Measurements from ENCODE around the gene ATXN7L2.

The ATXN7L2 gene

DNA sequence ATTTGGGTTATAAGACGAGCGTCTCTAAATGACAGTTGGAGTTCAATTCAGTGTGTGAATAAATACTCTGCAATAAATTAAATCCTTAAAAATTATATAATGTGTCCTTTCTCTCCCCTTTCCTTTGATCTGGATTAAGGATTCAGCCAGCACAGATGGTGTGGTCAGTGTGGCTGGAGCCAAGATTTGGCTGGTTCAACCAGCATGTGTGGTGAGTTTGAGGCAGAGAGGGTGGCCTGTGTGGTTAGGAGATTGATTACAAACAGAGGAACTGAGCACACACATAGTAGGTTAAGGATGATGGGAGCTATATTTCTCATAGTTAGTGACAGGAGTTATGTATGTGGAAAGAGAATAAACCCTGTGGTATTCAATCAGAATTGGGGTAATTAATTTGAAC, 40.0 kb downstream of the ATXN7L2 start:
- DNase-seq (ENCODE audit: low read depth), result no peak

DNA sequence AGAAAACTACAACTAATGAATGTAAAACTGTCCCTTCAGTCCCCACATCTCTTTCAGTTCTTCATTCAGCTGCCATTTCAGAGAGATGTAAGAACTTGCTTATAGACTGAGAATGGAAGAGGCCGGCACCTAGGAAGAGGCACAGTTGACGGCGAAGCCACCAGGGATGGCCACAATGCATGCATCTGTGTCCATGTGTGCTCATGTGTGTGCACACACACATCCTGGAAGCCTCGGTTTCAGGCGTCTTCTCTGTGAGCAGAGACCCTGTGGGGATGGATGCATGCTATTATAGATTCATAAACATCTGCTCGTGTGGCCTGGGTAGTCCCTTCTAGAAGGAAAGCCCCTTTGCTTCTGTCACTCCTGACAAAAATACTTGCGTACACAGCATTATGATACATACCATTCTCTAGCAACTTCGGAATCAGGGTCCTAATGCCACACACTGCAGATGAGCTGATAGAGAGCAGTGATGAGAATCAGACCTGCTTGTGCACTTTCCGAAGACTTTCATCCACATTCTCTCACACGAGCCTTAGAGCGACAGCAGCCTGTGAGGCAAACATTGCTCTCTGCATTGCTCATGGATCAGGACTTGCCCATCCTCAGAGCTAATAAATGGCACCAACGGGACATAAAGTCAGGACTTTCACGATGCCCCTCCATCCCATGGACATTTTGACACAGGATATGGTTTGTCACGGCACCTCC, 43.5 kb downstream of the ATXN7L2 start:
- DNase-seq (ENCODE audit: low read depth), result no peak

DNA sequence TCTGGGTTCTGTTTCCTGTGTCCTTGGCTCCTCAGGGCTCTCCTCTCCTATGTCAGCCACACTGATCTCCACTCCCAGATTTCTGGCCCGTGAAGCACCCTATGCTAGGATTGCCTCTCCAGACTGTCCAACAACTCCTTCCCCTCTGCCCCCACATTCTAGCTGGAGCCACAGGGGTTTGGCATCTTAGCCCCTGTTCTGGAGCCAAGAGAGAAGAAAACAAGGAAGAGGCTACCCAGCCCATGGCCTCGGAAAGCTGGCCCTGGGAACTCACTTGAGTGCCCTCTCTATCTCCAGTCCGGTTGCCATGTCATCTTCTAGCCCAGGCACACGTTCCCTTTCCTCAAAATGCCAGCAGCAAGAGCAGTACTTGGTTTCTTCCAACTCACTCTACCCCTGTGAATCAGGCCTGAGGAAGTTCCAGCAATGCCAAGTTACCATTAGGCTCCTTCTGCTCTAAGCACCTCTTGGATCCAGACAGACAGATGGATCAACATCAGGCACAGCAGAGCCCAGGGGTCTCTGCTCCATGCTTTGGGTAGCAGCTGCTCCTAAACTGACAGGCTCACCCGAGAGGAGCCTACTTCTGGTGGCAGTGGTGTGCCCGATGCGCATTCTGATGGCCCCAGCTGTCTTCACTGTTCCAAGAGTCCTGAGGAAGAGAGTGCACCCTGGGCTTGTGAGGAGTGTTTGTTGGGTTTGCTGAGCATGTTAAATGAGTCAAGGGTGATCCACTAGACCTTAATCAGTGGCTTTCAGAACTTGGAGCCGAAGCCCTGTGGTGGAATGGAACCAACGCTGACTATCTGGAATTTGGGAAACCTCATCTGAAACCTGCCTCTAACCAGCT, 44.4 kb downstream of the ATXN7L2 start:
- DNase-seq (ENCODE audit: low read depth), result no peak

DNA sequence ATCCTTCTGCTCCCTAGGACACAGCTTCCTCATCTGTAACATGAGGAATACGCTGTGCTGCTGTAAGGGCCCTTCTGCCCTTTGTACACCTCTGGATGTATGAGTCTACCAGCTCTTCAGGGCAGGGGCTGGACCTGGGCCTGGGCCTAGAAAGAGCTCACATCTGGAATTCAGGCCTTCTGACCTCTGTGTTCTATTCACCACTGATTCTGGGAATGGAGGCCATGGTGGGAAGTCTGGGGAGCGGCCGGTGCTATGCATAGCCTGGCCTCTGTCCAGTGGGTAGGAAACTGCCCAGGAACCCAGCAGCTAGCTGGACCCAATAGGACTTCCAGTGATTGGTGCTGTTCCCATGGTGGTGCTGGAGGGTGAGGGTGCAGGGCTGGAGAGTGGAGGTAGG, 45.0 kb downstream of the ATXN7L2 start:
- DNase-seq (ENCODE audit: low read depth), result no peak

DNA sequence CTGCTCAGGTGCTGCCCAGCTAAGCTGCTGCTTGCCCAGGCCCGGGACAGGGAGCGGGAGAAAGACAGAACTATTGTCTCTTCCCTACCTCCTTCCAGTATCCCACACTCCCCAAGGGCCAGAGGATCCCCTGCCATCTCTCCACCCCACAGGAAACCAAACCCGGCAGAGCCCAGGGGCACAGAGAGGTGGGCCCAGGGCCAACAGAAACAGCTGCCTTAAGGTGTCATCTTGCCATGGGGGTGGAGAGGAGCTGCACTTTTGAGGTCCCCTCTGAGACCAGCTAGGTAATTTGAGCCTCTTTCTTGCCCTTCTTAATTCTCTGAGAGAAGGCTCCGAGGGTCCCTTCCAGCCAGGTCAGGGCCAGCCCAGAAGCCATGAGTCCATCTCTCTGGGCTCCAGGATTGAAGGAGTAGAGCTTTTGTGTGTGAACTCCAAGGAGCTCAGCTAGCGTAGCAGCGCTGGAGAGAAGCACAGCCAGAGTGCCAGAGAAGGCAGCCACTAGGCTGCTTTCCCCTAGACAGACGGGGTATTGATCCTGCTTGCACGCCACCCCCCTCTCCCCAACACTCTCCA, 46.3 kb downstream of the ATXN7L2 start:
- peak; percentile 53 for DNase-seq (ENCODE audit: low read depth)

DNA sequence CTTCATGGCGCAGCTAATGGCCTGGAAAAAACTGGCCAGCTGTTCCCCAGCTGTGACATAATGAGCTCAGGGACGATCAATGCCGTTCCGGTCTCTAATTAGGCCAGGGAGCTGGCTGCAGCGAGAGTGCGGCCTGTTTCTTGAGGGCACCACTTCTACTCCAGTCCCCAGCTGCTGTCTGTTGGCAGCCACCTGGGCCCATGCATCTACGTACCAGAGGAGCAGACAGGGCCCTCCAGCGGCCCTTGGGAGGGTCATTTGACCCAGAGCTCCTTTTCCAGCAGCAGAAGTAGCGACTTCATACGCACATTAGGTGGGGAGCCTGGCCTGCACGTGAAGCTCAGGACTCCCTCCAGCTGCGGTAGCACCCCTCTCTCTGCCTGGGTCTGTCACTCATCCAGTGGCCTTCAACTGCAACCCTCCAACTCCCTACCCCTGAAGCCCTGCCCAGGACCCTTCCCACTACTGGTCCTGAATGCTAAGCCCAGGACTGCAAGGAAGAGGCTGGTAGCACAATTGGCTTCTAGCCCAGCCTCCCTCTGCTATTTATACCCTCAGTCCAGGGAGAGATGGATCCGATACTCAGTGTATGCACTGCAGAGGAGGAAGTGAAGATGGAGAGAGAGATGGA, 46.9 kb downstream of the ATXN7L2 start:
- peak; percentile 18 for DNase-seq (ENCODE audit: low read depth)

DNA sequence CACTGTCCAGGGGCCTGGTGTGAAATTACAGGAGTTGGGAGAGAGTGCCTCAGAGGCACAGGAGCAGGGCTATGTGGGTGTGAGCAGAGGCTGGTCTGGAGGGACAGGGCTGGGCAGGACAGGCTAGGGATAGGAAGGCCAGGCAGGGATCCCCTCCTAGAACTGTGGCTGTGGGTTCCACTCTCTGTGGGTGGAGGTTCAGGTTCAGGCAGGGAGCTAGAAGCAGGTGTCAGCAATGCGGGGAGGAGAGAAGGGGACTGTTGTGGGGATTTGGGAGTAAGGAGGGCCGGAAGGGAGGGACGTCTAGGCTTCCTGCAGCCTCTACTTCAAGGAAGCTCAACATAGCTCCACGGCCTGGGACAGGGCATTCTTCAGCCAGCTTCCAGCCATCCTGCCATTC, 47.7 kb downstream of the ATXN7L2 start:
- no peak for DNase-seq (ENCODE audit: low read depth)

DNA sequence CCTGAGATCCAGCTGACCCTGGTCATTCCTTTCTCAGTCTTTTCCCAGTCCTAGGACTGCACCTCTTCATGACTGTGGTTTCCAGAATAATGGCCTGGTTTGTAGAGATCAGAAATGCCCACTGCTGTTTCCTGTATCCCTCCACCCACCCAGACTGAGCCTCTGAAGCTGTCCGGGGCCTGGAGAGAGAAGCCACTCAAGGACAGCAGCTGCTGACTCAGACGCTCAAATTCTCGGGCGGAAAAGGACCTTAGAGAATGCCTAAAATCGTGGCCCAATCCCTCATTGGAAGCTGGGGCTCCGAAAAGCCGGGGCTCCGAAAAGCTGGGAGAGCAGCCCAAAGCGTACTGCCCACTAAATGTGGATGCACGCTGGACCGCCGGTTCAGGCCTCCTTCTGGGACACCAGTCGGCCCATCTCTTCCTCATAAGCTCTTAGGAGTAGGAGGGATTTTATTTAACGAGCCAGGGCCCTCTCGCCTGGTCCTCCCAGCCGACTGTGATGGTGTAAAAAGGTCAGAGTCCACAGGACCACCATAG, 48.2 kb downstream of the ATXN7L2 start:
- DNase-seq (ENCODE audit: low read depth), result peak; percentile 25

DNA sequence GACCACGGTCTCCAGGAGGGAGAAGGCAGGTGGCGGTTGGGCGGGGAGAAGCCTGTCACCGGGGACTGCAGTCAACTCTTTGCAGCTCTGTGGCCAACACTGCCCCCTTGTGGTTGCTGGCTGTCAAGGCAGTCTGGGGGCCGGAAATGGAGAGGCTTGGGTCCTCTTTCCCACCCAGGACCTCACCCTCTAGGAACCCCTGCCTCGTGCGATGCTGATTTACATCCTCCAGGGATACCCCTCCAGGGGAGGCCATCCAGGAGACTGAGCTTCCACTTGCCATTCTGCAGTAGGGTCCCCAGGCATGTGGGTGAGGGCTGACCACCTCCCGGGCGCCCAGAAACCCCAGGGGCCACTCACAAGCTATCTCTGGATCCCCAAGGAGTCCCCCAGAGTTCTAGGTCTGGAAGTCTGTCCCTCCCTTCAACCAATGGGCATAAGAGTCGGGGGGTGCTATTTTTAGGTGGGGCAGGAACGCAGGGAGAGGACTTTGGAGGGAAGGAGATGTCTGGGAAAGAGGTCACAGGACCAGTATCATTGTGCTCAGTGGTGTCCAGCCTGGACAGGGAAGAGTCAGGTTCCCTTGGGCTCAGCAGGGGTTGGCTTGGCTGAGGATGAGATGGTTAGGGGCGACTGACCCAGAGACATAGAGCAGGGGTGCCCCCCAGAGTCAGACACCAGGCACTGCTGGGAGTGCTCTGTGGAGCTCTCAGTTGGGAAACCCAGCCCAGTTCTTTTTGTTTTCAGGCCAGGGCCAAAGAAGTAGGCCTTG, 48.8 kb downstream of the ATXN7L2 start:
- DNase-seq (ENCODE audit: low read depth), result peak; percentile 88

DNA sequence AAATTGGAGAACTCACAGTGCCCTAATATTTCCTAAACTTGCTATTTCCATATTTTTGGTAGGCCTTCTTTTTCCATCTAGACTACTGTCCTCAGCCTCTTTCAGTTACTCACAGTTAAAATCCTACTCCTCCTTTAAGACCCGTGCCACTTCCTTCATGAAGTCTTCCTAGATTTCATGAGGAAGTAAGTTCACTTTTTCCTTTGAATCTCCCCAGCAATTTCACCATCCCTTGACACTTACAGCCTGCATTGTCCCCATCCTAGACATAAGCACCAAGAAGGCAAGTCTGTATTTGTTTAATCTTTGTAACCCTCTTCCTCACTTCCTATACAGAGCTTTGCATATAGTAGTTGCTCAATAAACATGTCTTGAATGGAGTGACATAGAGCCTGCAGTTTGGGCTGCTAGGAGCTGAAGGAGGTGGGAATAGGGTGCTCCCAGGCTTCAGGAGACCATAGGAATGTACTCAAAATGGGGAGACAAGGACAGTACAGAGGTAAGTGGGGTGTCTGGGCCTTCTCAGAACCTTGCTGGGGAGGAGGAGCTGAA, 50.7 kb downstream of the ATXN7L2 start:
- no peak for DNase-seq (ENCODE audit: low read depth)

DNA sequence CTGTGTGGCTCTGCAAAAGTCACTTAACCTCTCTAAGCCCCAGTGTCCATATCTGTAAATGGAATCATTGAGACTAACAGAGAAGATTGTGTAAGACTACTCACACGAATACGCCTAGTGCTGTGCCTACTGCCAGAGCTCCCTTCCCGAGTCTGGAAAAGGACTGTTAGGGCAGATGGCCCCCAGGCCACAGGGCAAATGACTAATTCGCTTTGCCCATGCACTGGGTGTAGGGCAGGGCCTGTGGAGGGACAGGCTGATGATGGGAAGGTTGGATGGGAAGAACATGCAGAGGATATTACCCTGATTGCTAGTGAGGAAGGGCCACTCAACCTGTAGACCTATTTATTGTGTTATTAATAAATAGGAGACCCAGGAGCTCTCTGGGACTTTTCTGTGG, 51.8 kb downstream of the ATXN7L2 start:
- DNase-seq (ENCODE audit: low read depth), result no peak

DNA sequence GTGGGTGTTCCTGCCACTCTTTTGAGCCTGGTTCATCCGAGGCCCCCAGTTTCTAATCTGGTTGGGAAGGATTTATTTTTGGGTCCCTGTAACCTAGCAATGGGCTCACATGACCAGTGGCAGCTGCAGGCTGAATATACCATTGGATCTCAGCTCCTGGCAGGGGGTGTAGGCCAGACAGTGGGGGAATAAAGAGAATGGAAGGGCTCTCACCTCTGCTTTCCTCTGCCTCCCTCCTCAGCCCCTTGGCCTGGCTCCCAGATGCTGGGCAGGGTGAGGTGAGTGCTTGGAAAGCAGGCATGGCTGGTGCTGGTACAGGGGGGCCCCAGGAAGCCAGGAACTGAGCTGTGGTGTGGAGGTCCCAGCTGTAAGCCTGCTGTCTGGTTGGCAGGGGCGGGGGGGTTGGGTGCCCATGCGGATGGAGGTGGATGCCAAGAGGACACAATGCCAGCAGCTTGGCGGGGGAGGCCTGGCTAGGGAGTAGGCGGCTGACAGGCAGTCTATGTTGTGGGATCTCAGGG, 52.3 kb downstream of the ATXN7L2 start:
- DNase-seq (ENCODE audit: low read depth), result no peak

DNA sequence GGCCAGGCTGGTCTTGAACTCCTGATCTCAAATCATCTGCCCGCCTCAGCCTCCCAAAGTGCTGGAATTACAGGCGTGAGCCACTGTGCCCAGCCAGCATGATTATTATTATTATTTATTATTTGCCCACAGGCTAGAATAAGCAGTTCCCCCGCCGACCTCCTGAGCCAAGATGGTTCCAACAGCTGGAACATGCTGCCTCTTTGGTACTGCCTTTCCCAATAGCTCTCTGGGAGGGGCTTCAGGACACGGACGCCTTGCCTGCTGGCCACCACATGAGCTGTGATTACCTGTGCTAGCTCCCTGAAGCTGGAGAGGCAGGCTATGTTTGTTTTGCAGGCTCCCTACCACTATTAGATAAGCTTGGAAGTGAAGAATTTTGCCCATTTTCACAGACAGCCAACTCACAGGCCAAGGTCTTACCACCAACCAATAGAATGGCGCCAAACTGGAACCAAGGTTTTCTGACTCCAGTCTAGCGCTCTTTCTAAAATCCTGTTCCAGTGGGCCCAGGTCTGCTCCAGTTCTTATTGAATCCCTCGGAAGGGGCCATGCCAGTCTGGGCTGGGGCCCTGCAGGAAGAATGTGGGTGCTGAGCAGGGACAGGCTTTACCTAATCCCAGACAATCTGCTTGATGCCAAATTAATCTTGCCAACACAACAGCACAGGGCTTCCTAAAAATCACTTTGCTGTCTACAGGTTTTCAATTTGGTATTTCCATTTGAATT, 53.9 kb downstream of the ATXN7L2 start:
- DNase-seq (ENCODE audit: low read depth), result no peak

DNA sequence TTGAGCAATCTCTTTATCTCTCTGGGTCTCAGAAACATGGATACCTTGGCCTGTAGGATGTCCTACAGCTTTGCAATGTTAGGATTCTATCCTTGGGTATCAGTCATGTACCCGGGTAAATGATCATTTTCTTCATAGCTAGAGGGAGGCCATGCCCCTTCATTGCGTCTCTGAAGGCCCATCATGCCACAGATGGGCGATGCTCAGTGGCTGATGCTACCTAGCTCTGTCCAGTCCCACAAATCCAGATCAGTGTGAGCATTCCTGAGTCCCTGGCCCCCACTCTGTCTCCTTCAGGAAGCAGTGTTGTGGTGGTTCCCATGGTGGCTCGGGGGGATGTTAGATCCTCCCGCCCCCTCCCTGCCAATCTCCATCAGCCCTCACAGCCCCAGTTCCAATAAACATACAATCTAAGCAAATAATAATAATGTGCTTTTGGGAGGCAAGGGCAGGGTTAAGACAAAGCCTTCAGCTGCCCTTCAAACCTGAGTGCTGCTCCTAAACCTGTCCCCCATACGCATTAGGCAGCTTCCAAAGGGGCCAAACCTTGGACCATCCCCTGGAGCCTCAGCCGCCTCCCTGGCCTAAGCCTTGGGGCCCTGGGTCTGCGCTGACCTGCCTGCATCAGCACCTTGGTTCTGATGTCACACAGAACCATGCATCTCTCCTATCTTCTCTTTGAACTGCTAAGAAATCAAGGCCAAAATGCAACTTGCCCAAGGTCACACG, 55.3 kb downstream of the ATXN7L2 start:
- DNase-seq (ENCODE audit: low read depth), result no peak

DNA sequence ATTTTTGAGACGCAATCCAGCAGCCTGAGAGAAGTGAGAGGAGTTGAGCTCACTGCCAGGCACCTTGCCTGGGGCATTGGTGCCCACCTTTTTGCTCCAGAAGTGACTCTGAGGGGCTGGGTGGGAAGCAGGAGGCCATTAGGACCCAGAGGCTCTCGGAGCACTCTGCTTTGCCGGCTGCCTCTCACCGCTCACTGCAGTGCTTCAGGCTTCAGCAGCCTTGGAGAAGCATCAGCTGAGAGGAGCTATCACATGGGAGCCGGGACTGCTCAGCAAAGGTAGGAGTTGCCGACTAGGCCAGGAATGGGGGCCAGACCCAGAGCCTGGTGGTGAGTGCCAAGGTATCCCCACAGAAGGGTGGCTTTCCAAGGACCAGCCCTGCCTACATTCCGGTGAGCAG, 56.0 kb downstream of the ATXN7L2 start, which contains the start of gene GPR61:
TSS of gene GPR61 (plus strand) at position 197 of the 400 bp plus-strand sequence. CDS start 3,151 bp downstream, outside the sequence.
- no peak for DNase-seq (ENCODE audit: low read depth)

DNA sequence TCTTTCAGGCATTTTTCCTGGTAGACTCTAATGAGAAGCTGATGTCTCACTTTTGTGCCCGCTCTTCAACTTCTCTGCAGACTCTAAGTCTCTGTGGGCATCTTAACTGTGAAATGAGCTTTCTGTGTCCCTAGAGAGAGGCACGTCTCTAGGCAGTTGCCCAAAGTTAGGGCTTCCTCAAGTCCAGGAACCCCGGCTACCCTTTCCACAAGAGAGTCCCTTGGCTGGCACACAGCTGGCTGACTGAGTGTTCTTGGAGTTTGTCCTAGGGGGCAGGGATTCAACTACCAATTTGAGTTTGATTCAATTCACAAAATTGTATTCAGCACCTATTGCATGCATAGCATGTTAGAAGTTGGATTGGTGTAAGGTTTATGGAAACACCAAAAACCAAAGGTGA, 57.4 kb downstream of the ATXN7L2 start:
- DNase-seq (ENCODE audit: low read depth), result no peak
